Suppressor macrophage treated with lipopolysaccharide for 4 hours (primary cell): ENCODE measurements around the gene SOX6.

Experiments
- DNase-seq: peaks from one replicate; pipeline ENCODE4 v3.0.0-alpha.2; 2020

Gene SOX6

GRCh38 chr11:16133867-16134266, 222.5 kb downstream of the SOX6 start:
- no peak for DNase-seq

- no peak for DNase-seq
Measured at GRCh38 chr11:16127732-16128131, 228.6 kb downstream of the SOX6 start.

- DNase-seq = no peak
Measured at GRCh38 chr11:16126362-16126761, 230.0 kb downstream of the SOX6 start.

- no peak for DNase-seq
Measured at GRCh38 chr11:16125796-16126195, 230.6 kb downstream of the SOX6 start.

- no peak for DNase-seq
Measured at GRCh38 chr11:16124390-16124789, 232.0 kb downstream of the SOX6 start.

- no peak for DNase-seq
Measured at GRCh38 chr11:16121853-16122252, 234.5 kb downstream of the SOX6 start.

GRCh38 chr11:16120008-16120407, 236.3 kb downstream of the SOX6 start:
- DNase-seq = no peak

GRCh38 chr11:16117989-16118756, 238.2 kb downstream of the SOX6 start:
- no peak for DNase-seq

GRCh38 chr11:16114978-16115871, 241.1 kb downstream of the SOX6 start:
- DNase-seq = no peak

- DNase-seq = no peak
Measured at GRCh38 chr11:16114431-16114830, 241.9 kb downstream of the SOX6 start.

- no peak for DNase-seq
Measured at GRCh38 chr11:16111690-16112089, 244.7 kb downstream of the SOX6 start.

GRCh38 chr11:16110886-16111285, 245.5 kb downstream of the SOX6 start:
- no peak for DNase-seq

GRCh38 chr11:16099343-16099900, 256.9 kb downstream of the SOX6 start:
- no peak for DNase-seq

- no peak for DNase-seq
Measured at GRCh38 chr11:16098526-16099205, 257.7 kb downstream of the SOX6 start.

GRCh38 chr11:16097543-16097942, 258.8 kb downstream of the SOX6 start:
- DNase-seq = no peak

- no peak for DNase-seq
Measured at GRCh38 chr11:16096336-16096735, 260.0 kb downstream of the SOX6 start.

- no peak for DNase-seq
Measured at GRCh38 chr11:16095756-16096155, 260.6 kb downstream of the SOX6 start.

- DNase-seq = no peak
Measured at GRCh38 chr11:16093889-16094653, 262.3 kb downstream of the SOX6 start.

- no peak for DNase-seq
Measured at GRCh38 chr11:16091862-16092261, 264.5 kb downstream of the SOX6 start.

- no peak for DNase-seq
Measured at GRCh38 chr11:16089481-16089880, 266.9 kb downstream of the SOX6 start.

GRCh38 chr11:16088774-16089173, 267.6 kb downstream of the SOX6 start:
- DNase-seq = no peak

GRCh38 chr11:16087886-16088285, 268.5 kb downstream of the SOX6 start:
- DNase-seq = no peak
